ENCODE measurements around the gene GFI1B. TPM values are rescaled to one million over a fixed set of nuclear protein-coding genes. Genes with fewer than 3 reads are reported as not detected.
"Not testable (repeated sequence)": the region's sequence is repeated elsewhere in the genome, so short reads cannot be mapped to it uniquely, and the experiment has no call there.

GFI1B gene
- total and polyA plus RNA-seq, 2 experiments from 2014 or later = 0.10 TPM; not detected in 1

DNA sequence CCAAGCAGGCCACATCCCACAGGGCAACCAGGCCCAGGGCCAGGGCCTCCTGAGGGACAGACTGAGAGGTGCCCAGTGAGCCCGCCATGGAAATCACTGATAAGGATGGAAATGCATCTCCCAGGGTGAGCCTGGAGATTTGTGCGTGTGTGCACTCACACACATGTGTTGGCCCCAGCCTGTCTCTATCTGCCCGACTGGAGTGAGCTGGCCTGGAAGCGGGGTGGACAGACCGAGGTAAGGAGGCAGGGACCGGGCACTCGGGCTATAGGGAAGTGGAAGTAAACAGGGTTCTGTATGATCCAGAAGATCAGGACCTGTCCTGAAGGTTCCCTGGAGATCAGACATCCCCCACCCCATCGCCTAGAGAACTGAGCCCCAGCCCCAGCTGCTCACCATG lies 17.4 kb downstream of the GFI1B start:
- no peaks in the 10 kb centered on the region for H4K20me1 ChIP-seq (ENCODE audit: insufficient read depth, poor library complexity, severe bottlenecking)
- H3K36me3 ChIP-seq (replicated peaks; ENCODE audit: insufficient read depth, low read depth) = no peaks in the 10 kb centered on the region
- H2AFZ ChIP-seq = no peak overlapping the region
- H3K79me2 ChIP-seq = no peaks in the 10 kb centered on the region
- H3K27me3 ChIP-seq = no peaks in the 10 kb centered on the region
- WGBS (ENCODE audit: low lambda C conversion rate, missing lambda C conversion rate) = 85% methylated on average over 8 of the region's 8 CpGs
- no peaks in the 10 kb centered on the region for H3K9me3 ChIP-seq (ENCODE audit: low read depth)
- peaks cover 5% of the 10 kb centered on the region for H3K4me1 ChIP-seq (ENCODE audit: insufficient read depth)
- DNase-seq (ENCODE audit: low spot score) = no peak
- H3K4me3 ChIP-seq = no peak overlapping the region
- H3K4me2 ChIP-seq = no peak overlapping the region
- no peak overlapping the region for H3K27ac ChIP-seq
- H3K9me2 ChIP-seq (replicated peaks; ENCODE audit: insufficient read depth) = no peaks in the 10 kb centered on the region
- no peak for TF ChIP-seq EZH2 (IDR thresholded peaks at IDR 0.05; ENCODE audit: borderline replicate concordance)
- TF ChIP-seq, protein P1, sequence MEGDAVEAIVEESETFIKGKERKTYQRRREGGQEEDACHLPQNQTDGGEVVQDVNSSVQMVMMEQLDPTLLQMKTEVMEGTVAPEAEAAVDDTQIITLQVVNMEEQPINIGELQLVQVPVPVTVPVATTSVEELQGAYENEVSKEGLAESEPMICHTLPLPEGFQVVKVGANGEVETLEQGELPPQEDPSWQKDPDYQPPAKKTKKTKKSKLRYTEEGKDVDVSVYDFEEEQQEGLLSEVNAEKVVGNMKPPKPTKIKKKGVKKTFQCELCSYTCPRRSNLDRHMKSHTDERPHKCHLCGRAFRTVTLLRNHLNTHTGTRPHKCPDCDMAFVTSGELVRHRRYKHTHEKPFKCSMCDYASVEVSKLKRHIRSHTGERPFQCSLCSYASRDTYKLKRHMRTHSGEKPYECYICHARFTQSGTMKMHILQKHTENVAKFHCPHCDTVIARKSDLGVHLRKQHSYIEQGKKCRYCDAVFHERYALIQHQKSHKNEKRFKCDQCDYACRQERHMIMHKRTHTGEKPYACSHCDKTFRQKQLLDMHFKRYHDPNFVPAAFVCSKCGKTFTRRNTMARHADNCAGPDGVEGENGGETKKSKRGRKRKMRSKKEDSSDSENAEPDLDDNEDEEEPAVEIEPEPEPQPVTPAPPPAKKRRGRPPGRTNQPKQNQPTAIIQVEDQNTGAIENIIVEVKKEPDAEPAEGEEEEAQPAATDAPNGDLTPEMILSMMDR (IDR thresholded peaks at IDR 0.05; ENCODE audit: poor library complexity) = no peak
- TF ChIP-seq EZH2phosphoT487 (IDR thresholded peaks at IDR 0.05; ENCODE audit: low read depth, severe bottlenecking, unreplicated experiment) = no peak

DNA sequence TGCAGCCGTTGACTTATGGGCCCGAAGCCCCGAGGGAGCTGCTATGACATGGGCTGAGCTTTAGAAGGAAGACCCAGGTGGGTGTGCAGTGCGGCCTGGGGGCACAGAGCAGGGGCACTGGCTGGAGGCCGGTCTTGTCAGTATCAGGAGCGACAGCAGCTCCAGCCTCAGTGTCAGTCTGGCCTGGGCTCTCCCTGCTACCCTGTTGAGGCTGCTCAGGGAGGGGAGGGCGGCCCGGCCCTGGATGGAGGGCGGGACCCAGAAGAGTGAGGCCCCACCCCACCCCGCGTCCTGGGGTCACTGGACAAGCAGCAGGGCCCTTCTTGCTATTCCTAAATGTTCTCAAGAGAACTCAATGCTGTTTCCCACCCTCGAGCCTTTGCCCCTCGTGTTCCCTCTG lies 18.0 kb downstream of the GFI1B start:
- WGBS (ENCODE audit: low lambda C conversion rate, missing lambda C conversion rate) = 82% methylated on average over 12 of the region's 13 CpGs
- H3K4me2 ChIP-seq = no peak overlapping the region
- TF ChIP-seq EZH2 (IDR thresholded peaks at IDR 0.05; ENCODE audit: borderline replicate concordance) (no peak), EZH2phosphoT487 (IDR thresholded peaks at IDR 0.05; ENCODE audit: low read depth, severe bottlenecking, unreplicated experiment) (no peak)
- TF ChIP-seq, protein P1 (IDR thresholded peaks at IDR 0.05; ENCODE audit: poor library complexity) = no peak

DNA sequence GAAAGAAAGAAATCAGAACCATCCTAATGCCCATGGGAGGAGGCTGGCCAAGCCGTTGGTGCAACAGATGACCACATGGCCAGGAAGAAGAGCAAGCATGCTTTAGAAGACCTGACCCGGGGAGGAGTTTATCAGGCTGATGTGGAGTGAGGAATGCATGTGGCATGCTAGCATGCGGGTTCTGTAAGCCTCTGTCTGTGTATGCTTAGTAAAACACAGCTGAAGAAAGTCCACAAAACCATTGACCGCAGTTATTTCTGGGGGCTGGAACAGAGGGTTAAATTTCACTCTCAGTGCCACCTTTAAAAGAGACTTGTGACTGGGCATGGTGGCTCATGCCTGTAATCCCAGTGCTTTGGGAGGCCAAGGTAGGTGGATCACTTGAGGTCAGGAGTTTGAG lies 19.1 kb downstream of the GFI1B start:
- TF ChIP-seq EZH2 (IDR thresholded peaks at IDR 0.05; ENCODE audit: borderline replicate concordance) (no peak), EZH2phosphoT487 (IDR thresholded peaks at IDR 0.05; ENCODE audit: low read depth, severe bottlenecking, unreplicated experiment) (no peak)
- TF ChIP-seq, protein P1 (IDR thresholded peaks at IDR 0.05; ENCODE audit: poor library complexity) = no peak
- Histone ChIP-seq H3K27ac (no peak overlapping the region), H3K4me1 (ENCODE audit: insufficient read depth) (peaks cover 5% of the 10 kb centered on the region), H3K9me3 (ENCODE audit: low read depth) (no peaks in the 10 kb centered on the region), H2AFZ (no peak overlapping the region), H3K9me2 (replicated peaks; ENCODE audit: insufficient read depth) (no peaks in the 10 kb centered on the region), H3K4me3 (no peak overlapping the region), H3K27me3 (no peaks in the 10 kb centered on the region), H3K36me3 (replicated peaks; ENCODE audit: insufficient read depth, low read depth) (no peaks in the 10 kb centered on the region), H3K79me2 (no peaks in the 10 kb centered on the region), H4K20me1 (ENCODE audit: insufficient read depth, poor library complexity, severe bottlenecking) (no peaks in the 10 kb centered on the region), H3K4me2 (no peak overlapping the region)
- 47% methylated on average over 4 of the region's 4 CpGs for WGBS (ENCODE audit: low lambda C conversion rate, missing lambda C conversion rate)
- DNase-seq (ENCODE audit: low spot score) = peak; percentile 58

More for the DNA sequence above, 18.0 kb downstream of the GFI1B start:
- DNase-seq (ENCODE audit: low spot score) = no peak
- Histone ChIP-seq H3K9me2 (replicated peaks; ENCODE audit: insufficient read depth) (no peaks in the 10 kb centered on the region), H3K27me3 (no peaks in the 10 kb centered on the region), H3K4me3 (no peak overlapping the region), H3K36me3 (replicated peaks; ENCODE audit: insufficient read depth, low read depth) (no peaks in the 10 kb centered on the region), H3K79me2 (no peaks in the 10 kb centered on the region), H3K4me1 (ENCODE audit: insufficient read depth) (peaks cover 5% of the 10 kb centered on the region), H2AFZ (no peak overlapping the region), H4K20me1 (ENCODE audit: insufficient read depth, poor library complexity, severe bottlenecking) (no peaks in the 10 kb centered on the region), H3K9me3 (ENCODE audit: low read depth) (no peaks in the 10 kb centered on the region), H3K27ac (no peak overlapping the region)

DNA sequence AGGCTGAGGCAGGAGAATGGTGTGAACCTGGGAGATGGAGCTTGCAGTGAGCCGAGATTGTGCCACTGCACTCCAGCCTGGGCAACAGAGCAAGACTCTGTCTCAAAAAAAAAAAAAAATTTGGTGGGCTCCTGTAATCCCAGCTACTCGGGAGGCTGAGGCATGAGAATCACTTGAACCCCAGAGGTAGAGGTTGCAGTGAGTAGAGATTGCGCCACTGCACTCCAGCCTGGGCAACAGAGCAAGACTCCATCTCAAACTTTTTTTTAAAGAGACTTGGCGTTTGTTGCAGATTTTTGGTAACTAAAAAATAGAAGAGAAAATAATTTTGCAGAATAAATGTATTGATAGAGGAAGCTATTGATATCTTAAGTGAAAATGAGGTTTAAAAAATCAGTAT lies 19.7 kb downstream of the GFI1B start:
- not testable (repeated sequence) for H3K27me3 ChIP-seq

More for the DNA sequence above, 19.7 kb downstream of the GFI1B start:
- H3K4me2 ChIP-seq; H3K79me2 ChIP-seq; DNase-seq (ENCODE audit: low spot score); H3K27ac ChIP-seq; H3K4me1 ChIP-seq (ENCODE audit: insufficient read depth); H3K9me3 ChIP-seq (ENCODE audit: low read depth); H2AFZ ChIP-seq; H3K36me3 ChIP-seq (replicated peaks; ENCODE audit: insufficient read depth, low read depth); H3K4me3 ChIP-seq; H3K9me2 ChIP-seq (replicated peaks; ENCODE audit: insufficient read depth); H4K20me1 ChIP-seq (ENCODE audit: insufficient read depth, poor library complexity, severe bottlenecking): not testable (repeated sequence)
- 91% methylated on average over 3 of the region's 4 CpGs for WGBS (ENCODE audit: low lambda C conversion rate, missing lambda C conversion rate)

Data from hepatocyte (in vitro differentiated cells).